SH-SY5Y (cell line): Measurements from ENCODE around the gene ABCA12.

Experiments
- GATA2 ChIP-seq: IDR thresholded peaks from 2 replicates; pipeline ENCODE4 v1.6.1; 2011; ENCODE audit warnings: mild to moderate bottlenecking, low read depth, low read length
- GATA3 ChIP-seq: IDR thresholded peaks from 2 replicates; pipeline ENCODE4 v1.6.1; 2011; ENCODE audit warnings: low read depth, mild to moderate bottlenecking, low read length, moderate library complexity

- no peak for TF ChIP-seq GATA3
- TF ChIP-seq GATA2, result no peak
Observed at GRCh38 chr2:214904634-214905033, 233.8 kb downstream of the ABCA12 start.
